HG02938 (cell line): ENCODE data around the gene MOB2.

Experiments used
- ATAC-seq: cut with Tn5 transposase; IDR thresholded peaks from one replicate; pipeline ENCODE4 v1.9.1; 2021; ENCODE audit warnings: mild to moderate bottlenecking, moderate library complexity; ENCODE audit not compliant: unreplicated experiment

MOB2 gene

DNA sequence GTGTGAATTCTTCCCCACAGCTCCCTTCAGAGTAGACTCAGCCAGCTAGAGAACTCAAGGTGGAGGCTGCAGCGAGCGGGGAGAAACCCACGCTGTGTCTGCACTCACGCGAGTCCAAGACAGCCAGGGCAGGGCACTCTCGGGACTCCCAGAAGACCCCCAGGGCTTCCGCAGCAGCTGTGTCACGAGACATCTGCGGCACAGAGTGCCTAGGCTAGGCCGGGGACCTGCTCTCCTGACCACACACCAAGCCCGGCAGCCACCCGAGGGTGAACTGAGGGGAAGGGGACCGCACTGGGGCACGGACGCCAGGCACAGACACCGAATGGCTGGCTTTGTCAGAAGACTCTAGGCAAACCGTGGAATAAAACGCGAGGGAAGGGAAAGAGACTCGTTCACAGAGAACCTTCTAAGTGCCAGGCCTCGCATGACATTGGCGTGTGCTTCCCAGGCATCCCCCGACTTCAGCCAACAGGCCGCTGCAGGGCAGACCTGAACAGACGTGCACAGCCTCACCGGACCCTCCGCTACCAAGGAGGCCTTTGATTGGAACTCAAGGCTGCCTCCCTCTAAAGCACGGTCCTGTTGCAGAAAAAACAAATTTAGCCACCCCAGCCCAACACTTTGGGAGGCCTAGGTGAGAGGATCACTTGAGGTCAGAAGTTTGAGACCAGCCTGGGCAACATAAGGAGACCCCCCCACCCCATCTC lies 18.2 kb upstream of the MOB2 start:
- ATAC-seq, result no peak

DNA sequence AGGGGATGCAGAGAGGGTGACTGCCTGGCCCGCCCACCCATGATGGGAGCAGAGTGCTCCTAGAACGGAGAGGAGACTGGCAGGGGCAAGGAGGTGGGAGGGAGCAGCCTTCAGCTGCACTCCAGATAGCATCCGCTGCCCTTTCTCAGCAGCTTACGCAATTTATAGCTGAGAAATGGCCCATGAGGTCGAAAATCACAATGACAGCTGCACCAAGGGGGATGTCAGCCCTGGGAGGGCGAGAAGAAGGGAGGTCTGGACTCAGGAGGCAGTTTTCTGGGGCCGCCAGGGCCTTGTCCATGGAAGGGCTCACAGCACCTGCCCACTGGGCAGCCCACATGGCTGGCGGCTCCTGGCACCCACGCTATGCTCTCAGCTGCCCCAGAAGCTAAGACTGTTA lies 17.6 kb upstream of the MOB2 start:
- ATAC-seq, result no peak

DNA sequence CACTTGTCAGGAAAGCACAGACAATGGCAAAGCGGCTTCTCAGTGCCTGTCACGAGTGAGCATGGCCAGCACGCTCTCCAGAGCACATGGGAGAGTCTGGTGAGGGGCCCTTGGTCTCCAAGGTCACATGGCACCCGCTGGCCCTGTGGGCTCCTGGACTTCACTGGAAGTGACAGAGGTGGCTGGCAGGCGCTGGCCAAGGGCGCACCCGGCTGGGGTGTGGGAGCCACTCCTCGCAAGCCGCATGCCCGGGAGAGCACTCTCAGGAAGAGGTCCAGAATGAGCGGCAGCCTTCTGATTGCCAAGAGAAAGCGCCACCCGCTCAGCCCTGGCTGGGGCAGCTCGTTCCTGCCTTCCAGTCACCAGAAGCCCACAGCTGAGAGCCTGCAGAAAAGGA lies 17.1 kb upstream of the MOB2 start:
- no peak for ATAC-seq

DNA sequence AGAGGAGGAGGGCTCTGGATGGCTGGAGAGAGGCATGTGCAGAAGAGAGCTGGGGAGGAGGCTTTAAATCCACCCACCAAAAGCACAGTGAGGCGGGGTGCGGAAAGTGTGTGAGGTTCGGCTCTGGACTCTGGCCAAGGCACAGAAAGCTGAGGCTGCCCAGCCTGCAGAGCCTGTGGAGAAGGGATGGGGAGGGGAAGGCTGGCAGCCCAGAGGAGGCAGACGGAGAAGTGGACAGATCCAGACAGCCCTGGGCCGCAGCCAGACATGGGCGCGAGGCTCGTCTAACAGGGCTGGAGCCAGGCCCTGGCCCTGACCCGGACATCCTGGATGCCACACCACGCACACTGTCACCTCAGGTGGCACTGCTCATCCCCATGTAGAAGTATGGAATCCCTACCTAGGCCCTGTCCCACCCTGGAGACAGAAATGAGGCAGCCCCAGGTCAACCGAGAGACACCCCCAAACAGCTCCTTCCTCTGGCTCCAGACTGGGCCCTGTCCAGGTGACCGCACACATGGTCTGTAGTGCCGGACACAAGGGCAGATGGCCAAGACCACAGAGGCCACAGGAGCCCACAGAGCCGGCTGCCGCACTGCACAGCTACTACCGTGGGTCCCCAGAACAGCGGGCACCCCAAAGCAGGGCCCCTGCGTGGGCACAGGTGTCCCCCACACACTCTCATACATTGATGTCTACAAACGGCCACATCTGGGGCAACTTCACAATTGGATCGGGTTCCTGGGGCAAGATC lies 16.6 kb upstream of the MOB2 start:
- no peak for ATAC-seq

DNA sequence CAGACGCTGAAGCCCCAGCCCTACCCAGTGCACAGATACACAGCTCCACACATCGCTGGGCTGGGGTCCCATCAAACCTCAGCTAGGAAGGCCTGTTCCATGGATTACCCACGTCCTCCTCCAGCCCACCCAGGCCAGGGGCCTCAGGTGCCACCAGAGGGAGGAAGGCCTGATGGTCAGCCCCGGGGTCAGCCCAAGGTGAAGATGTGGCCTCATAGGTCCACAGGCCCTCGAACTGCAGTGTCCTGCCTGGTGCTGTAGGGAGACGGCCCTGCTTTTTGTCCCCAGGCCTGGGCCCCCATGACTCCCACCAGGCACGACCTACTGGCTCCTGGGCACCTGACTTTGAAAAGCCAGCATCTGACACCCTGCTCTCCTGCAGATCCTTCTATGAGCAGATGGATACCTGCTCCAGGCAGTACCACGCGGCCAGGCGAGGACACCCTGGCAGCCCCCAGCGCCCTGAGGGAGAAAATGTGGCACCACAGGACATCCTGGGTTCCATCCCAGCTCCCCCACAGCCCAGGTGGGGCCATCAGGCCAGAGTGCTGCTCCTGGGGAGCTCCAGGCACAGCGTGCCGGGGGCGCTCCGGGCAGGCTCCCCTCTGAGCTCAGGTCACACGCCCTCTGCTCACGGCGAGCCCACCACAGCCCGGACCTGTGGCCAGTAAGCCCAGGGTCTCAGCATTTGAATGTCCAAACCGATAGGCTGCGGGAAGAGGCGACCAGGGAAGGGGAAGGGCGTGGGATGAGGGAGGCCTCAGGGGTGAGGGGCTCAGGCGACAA lies 15.8 kb upstream of the MOB2 start:
- no peak for ATAC-seq

DNA sequence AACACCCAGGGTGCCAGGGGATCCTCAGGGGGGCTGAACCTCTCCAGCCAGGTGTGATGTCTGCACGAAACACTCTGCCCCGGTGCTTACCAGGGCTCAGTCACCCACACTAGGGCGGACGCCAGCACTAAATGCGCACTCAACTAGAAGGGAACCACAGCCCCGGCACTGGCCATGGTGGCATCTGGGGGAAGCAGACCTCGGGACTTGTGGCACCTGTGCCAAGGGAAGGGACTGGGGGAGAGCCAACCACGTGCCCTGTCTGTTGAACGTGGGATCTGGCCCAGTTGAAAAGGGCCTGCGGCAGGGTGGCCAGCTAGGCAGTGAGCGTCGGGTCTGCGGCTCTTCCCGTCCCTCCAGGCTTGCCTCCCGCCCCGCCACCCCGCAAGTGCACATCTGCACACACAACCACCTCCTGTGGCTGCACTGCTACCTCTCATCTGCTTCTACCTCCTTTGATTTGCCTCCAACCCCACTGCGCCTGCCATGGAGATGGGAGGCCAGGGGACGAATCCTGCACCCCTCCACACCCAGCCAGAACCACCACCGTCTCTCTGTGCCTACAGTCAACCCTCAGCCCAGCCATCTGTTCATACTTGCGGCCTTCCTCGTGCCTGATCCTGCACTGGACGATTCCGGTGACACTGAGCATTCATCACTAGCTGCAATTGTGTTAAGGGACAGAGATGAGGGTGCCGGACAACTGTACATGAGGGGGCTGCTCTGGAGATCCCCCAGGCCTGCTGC lies 15.0 kb upstream of the MOB2 start:
- ATAC-seq, result no peak

DNA sequence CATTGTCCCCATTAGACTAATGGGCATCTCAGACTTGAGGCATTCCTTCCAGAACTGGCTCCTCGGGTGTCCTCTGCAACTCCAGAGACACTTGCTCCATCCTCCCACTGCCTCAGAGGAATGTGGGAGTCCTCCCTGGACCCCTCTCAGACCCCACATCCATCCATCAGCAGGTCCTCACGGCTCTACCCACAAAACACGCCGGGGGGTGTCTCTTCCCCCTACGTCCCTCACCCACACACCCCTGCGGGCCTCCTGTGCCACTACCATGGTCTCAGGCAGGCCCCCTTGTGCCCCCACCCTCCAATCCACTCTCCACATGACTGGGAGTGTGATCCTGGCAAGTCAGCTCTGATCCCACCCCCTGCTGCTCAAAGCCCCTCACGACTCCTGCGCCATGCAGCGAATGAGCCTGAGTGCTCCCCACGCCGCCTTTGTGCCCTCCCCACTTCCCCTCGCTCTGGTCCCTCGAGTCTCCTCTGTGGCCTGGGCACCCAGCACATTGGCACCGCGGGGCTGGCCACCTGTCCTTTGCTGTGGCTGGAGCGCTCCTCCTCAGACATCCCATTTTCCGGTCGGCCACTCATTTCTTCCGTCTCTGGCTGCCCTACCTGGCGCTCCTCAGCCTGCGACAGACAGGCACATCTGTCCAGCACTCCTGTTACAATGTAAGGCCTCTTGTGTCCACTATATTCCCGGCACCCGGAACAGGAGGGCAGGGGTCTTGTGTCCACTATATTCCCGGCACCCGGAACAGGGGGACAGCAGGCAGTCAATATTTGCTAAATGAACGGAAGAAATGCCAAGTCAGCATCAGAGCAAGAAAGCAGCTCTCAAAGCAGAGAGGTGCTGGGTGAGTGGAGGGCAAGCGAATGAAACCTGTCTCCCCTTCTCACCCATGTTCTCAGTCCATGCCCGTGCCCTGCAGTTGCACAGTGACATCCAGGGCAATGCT lies 14.2 kb upstream of the MOB2 start:
- no peak for ATAC-seq

DNA sequence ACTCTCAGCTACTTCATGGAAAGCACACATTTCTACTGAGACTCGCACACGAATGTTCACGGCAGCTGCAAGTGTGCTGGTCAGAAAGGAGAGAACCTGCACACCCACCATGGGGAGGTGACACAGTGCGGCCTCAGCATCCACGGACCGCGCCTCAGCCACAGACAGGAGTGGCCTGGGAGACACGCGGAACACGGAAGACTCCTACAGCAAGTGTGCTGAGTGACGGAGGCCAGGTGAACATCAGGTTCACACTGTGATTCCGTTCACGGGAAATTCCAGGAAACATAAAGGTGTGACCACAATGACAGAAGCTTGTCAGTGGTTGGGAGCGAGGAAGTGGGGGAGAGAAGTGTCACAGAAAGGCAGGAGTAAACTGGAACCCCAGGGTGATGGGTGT lies 13.3 kb upstream of the MOB2 start:
- ATAC-seq, result no peak

DNA sequence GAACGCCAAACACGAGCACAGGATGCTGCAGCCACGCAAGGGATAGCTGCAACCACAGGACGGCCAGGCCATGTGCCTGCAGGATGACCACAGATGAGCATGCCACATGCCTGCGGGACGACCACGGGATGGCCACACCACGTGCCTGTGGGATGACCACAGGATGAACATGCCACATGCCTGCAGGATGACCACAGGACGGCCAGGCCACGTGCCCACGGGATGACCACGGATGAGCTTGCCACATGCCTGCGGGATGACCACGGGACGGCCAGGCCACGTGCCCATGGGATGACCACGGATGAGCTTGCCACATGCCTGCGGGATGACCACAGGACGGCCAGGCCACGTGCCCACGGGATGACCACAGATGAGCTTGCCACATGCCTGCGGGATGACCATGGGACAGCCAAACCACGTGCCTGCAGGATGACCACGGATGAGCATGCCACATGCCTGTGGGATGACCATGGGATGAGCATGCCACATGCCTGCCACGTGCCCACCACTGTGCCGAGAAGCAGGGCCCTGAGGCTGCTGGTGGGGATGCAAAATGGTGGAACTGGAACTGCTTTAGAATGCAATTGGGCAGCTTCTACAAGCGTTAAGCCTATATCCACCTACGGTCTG lies 12.8 kb upstream of the MOB2 start:
- ATAC-seq, result no peak

DNA sequence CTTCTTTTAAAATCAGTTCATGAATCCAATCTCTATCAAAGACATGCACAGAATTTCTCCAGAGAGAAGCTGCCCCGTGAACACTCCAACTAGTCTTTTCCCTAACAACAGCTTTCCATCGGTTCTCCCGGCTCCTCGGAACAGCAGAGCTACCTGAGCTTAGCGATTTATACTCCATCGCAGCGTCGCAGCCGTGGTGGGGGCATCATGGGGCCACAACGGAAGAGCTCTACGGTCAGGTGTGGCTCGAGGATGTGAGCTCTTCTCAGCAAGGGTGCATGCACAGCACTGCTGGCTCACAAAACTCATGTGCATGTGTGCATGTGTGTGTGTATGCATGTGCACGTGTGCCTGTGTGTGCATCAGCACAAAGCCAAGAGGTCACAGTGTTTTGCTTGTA lies 11.7 kb upstream of the MOB2 start:
- ATAC-seq, result no peak

DNA sequence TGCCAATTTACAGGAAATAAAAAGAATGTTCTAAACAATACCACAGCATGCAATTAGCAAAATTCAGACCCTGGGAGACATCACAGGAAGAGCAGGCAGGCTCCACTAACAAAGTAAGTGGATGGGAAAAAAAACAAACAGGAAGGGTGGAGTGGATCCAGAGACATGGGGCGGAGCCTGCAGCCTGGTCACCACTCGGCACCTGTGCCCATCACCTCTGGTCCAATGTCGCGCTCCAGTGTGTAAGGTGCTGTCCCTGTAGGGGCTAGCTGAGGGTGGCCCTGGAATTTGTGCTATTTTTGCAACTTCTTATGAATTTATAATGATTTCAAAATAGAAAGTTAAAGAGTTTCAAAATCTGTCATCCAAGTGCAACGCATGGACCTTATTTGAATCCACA lies 11.0 kb upstream of the MOB2 start:
- ATAC-seq, result no peak

DNA sequence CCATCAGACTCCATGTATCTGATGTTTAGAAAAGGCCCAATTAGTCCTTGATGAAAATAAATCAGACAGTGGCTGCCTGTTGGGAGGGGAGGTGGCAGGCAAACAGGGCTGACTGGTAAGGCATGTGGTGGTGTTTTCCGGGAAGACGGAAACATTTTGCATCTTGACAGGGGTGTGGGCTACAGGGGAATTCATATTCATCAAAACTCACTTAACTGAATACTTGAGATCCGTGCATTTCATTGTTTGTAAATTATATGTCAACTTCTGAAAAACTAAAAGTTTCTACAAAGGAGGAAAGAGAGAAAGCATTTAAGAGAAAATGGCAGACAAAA lies 10.1 kb upstream of the MOB2 start:
- ATAC-seq, result no peak

DNA sequence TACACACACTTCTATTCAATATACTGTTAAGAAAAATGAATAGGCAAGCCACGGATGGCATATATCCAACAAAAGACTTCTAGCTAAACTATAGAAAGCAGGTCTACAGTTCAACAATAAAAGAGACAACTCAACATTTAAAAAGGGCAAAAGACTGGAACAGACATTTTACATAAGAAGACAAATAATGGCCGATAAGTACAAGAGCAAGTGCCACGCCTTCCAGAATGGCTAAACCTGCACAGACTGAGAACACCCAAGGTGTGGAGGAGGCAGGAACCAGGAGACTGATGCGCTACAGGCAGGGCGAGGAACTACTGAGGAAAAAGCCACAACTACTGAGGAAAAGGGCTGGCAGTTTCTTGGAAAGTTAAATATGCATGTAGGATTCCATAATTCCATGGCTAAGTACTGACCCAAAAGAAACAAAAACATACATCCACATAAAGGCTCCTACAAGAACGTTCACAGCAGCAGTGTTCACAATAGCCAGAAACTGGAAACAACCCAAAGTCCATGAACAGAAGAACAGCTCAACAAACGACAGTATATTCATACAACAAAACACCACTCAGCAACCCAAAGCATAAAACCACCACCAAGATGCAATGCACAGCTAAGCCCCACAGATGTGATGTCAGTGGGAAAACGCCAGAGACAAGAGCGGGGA lies 9.6 kb upstream of the MOB2 start:
- ATAC-seq, result no peak

DNA sequence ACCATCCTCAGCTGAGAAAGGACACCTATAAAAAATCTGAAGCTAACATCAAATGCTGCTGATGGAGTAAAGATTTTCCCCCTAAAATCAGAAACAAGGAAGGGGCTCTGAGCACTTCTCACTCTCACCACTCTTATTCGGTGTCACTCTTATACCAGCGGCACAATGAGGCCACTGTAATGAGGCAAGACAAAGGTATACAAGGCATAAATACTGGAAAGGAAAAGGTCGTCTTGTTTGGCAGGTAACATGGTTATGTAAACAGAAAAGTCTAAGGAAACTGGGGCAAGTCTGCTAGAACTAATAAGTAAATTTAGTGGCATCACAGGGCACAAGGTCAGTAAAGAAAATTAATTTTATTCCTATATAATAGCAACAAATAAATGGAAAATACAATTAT lies 8.1 kb upstream of the MOB2 start:
- ATAC-seq, result no peak

DNA sequence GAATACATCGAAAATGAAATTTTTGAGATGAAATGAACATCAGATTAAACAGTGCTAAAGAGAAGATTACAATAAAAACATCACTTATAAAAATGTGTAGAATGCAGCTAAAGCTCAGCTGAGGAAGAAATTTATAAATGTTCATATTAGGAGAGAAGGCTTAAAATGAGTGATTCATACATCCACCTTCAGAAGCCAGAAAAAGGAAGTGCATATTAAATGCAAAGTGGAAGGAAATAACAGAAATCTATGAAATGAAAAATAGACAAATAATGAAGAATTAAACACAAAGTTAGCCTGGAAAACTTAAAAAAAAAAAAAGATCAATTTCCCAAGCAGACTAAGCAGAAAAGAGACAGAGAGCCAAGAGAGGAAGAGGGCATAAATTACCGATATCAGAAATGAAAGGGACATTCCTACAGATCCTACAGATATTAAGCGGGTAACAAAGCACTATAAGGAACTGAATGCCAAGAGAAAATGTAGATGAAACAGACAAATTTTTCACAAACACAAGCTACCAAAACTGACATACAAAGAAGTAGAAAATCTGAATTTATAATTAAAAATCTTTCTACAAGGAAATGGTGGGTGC lies 7.2 kb upstream of the MOB2 start:
- no peak for ATAC-seq

DNA sequence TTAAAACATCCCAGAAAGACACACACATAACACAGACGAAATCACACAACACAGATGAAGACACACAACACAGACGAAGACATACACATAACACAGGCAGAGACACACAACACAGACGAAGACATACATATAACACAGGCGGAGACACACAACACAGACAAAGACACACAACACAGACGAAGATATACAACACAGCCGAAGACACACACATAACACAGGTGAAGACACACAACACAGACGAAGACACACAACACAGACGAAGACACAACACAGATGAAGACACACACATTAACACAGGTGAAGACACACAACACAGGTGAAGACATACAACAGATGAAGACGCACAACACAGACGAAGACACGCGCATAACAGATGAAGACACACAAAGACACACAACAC lies 4.8 kb upstream of the MOB2 start:
- ATAC-seq, result no peak

DNA sequence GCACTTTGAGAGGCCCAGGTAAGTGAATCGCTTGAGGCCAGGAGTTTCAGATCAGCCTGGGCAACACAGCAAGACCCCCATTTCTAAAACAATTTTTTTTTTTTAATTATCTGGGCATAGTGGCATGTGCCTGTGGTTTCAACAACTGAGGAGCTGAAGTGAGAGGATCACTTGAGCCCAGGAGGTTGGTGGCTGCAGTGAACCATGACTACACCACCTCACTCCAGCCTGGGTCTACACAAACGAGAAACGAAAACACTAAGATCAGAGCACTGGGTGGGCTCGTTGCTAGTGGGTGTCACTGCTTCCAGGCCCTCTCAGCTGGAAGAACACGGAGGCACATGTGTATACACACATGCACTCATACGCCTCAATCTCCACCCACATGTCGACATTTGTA lies 4.1 kb upstream of the MOB2 start:
- ATAC-seq, result no peak

DNA sequence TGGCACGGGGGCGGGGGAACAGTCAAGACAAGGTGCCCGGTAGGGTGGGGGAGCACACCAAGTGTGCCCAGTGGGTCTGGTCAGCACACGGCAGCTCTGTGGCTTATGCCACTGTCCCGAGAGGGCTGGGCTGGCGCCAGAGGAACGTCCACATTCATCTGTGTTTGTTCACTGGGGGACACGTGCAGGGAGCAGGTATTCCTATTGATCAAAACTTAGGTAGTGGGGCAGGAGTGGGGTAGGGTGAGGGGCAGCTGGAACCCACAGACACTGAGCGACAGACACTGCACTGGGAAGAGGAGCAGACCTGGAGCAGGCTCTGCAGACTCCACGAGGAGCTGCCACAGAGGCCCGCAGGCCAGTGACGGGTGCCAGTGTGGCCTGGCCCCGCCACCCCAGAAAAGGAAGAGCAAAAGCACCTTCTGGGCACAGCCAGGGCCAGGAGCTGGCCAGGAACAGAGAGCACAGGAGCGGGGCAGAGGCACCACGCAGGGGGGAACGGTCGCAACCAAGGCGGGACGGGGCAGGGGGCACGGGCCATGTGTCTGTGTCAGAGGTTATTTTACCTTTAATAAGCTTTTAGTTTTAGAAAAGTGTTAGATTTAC lies 2.1 kb upstream of the MOB2 start:
- no peak for ATAC-seq
